Astrocyte (in vitro differentiated cells and primary cell): Measurements from ENCODE around the gene IQGAP1. TPM values are rescaled to one million over a fixed set of nuclear protein-coding genes. Genes with fewer than 3 reads are reported as not detected.

Source experiments
- DNase-seq: peaks from one replicate; pipeline ENCODE4 v3.0.0-alpha.2; 2010; ENCODE audit warnings: low read depth
- FAIRE-seq: peaks from 2 replicates; lab custom pipeline; 2011; peaks lifted over from hg19 to GRCh38; lab: Jason Lieb, UNC
- H2AFZ ChIP-seq: 2 replicates; pipeline ENCODE4 v1.6.0; 2012; ENCODE audit warnings: low read depth, low read length, inconsistent platforms
- H3K27ac ChIP-seq: 2 replicates; pipeline ENCODE4 v1.5.1; 2011; ENCODE audit warnings: low read depth, low read length, inconsistent platforms
- H3K27me3 ChIP-seq: 2 replicates; pipeline ENCODE4 v1.6.0; 2011; ENCODE audit warnings: low read length, inconsistent platforms; ENCODE audit not compliant: insufficient read depth
- H3K36me3 ChIP-seq: 2 replicates; pipeline ENCODE4 v1.5.1; 2011; ENCODE audit warnings: low read length, inconsistent platforms; ENCODE audit not compliant: insufficient read depth
- H3K4me1 ChIP-seq: 2 replicates; pipeline ENCODE4 v1.5.1; 2011; ENCODE audit warnings: low read length, inconsistent platforms; ENCODE audit not compliant: insufficient read depth
- H3K4me2 ChIP-seq: 2 replicates; pipeline ENCODE4 v1.6.0; 2012; ENCODE audit warnings: low read length, inconsistent platforms
- H3K4me3 ChIP-seq: 2 replicates; pipeline ENCODE4 v1.5.1; 2011; ENCODE audit warnings: low read depth, mild to moderate bottlenecking, low read length, inconsistent platforms; ENCODE audit not compliant: insufficient read depth
- H3K79me2 ChIP-seq: 2 replicates; pipeline ENCODE4 v1.6.0; 2012; ENCODE audit warnings: mild to moderate bottlenecking, low read length, inconsistent platforms; ENCODE audit not compliant: insufficient read depth
- H3K9ac ChIP-seq: 2 replicates; pipeline ENCODE4 v1.6.0; 2012; ENCODE audit warnings: mild to moderate bottlenecking, low read length, inconsistent platforms
- H3K9me3 ChIP-seq: 2 replicates; pipeline ENCODE4 v1.5.1; 2012; ENCODE audit warnings: low read depth, mild to moderate bottlenecking, low read length, inconsistent platforms; ENCODE audit not compliant: insufficient read depth
- H4K20me1 ChIP-seq: 2 replicates; pipeline ENCODE4 v1.6.0; 2012; ENCODE audit warnings: low read length, inconsistent platforms; ENCODE audit not compliant: insufficient read depth
- H3K27ac Mint-ChIP-seq: one replicate; pipeline ENCODE4 v1.8.0; 2021; ENCODE audit warnings: mild to moderate bottlenecking, mixed read lengths; ENCODE audit not compliant: unreplicated experiment
- H3K27me3 Mint-ChIP-seq: one replicate; pipeline ENCODE4 v1.8.0; 2021; ENCODE audit warnings: low read depth, mixed read lengths; ENCODE audit not compliant: unreplicated experiment
- H3K36me3 Mint-ChIP-seq: one replicate; pipeline ENCODE4 v1.8.0; 2021; ENCODE audit warnings: low read depth, mixed read lengths; ENCODE audit not compliant: unreplicated experiment
- H3K4me1 Mint-ChIP-seq: one replicate; pipeline ENCODE4 v1.8.0; 2021; ENCODE audit warnings: low read depth, mixed read lengths; ENCODE audit not compliant: unreplicated experiment
- H3K4me3 Mint-ChIP-seq: one replicate; pipeline ENCODE4 v1.8.0; 2021; ENCODE audit warnings: mild to moderate bottlenecking, moderate library complexity, mixed read lengths; ENCODE audit not compliant: unreplicated experiment
- H3K9me3 Mint-ChIP-seq: one replicate; pipeline ENCODE4 v1.8.0; 2021; ENCODE audit warnings: mild to moderate bottlenecking, mixed read lengths; ENCODE audit not compliant: unreplicated experiment
- EZH2 ChIP-seq: IDR thresholded peaks from 2 replicates; pipeline ENCODE4 v1.6.1; 2012; ENCODE audit warnings: mild to moderate bottlenecking, low read length, inconsistent platforms; ENCODE audit not compliant: insufficient read depth
- total RNA-seq: library from RNA; stranded (reverse); gene quantifications from 2 replicates; pipeline ENCODE4 v1.2.1, GENCODE V29; 2021
- TF ChIP-seq, protein P1 (sequence below): IDR thresholded peaks from 2 replicates; pipeline ENCODE4 v1.5.1; 2011; ENCODE audit warnings: low read depth, mild to moderate bottlenecking, inconsistent platforms, low read length, moderate library complexity; ENCODE audit not compliant: insufficient read depth

Gene IQGAP1
- total RNA-seq, 1 donor from 2014 or later: 226 TPM

DNA sequence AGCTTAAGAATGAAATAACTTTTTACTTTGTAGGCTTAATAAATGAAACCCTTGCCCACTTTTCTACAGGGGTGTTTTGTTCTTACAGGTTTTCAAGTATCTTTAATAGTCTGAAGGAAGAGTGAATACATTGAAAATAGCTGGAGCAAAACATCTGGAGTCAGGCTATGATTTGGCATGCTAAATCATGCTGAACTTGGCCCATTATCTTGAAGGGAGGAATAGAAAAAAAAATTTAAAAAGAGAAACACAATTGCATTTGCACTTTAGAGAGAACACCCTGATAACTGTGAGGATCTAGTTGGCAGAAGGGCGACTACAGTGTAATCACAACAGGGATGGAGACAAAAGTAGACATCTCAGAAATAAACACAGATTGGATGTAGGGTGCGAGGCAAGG lies 1.8 kb upstream of the IQGAP1 start:
- H2AFZ ChIP-seq: no peak overlapping the region
- no peak for FAIRE-seq

DNA sequence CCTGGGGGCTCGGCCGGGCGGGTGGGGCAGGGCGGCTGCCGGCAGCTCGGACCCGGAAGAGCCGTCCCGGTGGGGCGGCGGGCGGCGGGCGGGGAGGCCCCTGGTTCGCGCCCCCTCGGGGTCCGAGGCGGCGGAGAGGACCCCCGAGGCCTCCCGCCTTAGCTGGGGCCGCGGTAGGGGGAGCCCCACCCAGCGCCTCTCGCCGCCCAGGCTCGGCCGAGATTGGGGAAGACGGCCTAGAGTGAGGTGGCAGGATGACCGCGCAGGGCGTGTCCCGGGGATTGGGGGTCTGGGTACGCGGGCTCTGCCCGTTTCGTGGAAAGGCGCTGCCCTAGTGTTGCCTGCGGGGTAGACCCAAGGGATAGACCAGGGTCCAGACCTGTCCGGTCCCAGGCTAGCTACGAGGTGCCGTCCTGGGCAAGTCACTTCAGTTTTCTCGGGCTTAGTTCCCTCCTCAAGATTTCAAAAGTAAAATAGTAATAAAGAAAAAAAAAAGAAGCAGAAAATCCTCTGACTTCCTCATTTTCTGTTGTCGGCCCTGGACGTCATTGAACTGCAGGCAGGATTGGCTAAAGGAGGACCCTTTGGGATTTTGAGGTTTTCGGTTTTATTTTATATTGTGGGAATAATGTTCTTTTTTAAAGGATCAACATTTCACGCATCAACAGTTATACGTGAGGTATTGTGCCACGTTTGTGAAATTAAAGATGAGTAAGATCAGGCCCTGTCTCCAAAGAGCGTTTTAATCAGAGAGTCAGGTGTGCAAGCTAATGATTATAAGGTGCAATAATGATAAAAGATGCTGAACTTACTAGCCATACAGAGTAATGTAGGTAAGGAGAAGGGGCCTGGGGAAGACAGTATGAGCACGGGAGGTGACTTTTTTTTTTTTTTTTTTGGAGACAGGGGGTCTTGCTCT lies 679 bp downstream of the IQGAP1 start:
- DNase-seq: peak; percentile 48

More for the DNA sequence above, 1.8 kb upstream of the IQGAP1 start:
- no peaks in the 10 kb centered on the region for H3K9me3 Mint-ChIP-seq
- Histone ChIP-seq H3K79me2 (peaks cover 31% of the 10 kb centered on the region), H3K4me2 (no peak overlapping the region), H4K20me1 (peaks cover 21% of the 10 kb centered on the region), H3K4me1 (peaks cover 18% of the 10 kb centered on the region), H3K27me3 (no peaks in the 10 kb centered on the region), H3K9ac (no peak overlapping the region), H3K36me3 (peaks cover 6% of the 10 kb centered on the region), H3K27ac (no peak overlapping the region), H3K9me3 (no peaks in the 10 kb centered on the region), H3K4me3 (no peak overlapping the region)
- peaks cover 7% of the 10 kb centered on the region for H3K36me3 Mint-ChIP-seq
- DNase-seq: no peak
- no peak overlapping the region for H3K27ac Mint-ChIP-seq
- no peak for TF ChIP-seq EZH2
- TF ChIP-seq, protein P1, sequence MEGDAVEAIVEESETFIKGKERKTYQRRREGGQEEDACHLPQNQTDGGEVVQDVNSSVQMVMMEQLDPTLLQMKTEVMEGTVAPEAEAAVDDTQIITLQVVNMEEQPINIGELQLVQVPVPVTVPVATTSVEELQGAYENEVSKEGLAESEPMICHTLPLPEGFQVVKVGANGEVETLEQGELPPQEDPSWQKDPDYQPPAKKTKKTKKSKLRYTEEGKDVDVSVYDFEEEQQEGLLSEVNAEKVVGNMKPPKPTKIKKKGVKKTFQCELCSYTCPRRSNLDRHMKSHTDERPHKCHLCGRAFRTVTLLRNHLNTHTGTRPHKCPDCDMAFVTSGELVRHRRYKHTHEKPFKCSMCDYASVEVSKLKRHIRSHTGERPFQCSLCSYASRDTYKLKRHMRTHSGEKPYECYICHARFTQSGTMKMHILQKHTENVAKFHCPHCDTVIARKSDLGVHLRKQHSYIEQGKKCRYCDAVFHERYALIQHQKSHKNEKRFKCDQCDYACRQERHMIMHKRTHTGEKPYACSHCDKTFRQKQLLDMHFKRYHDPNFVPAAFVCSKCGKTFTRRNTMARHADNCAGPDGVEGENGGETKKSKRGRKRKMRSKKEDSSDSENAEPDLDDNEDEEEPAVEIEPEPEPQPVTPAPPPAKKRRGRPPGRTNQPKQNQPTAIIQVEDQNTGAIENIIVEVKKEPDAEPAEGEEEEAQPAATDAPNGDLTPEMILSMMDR: no peak
- no peaks in the 10 kb centered on the region for H3K27me3 Mint-ChIP-seq
- H3K4me1 Mint-ChIP-seq: peaks cover 14% of the 10 kb centered on the region
- H3K4me3 Mint-ChIP-seq: peak overlapping the region; percentile 70

More for the DNA sequence above, 679 bp downstream of the IQGAP1 start:
- peak overlapping the region; percentile 97 for H3K27ac Mint-ChIP-seq
- peak overlapping the region; percentile 98 for H3K4me3 Mint-ChIP-seq
- H3K27me3 ChIP-seq: no peaks in the 10 kb centered on the region
- H3K4me1 ChIP-seq: peaks cover 21% of the 10 kb centered on the region
- H3K4me1 Mint-ChIP-seq: peaks cover 26% of the 10 kb centered on the region
- H3K4me3 ChIP-seq: peak overlapping the region; percentile 91
- TF ChIP-seq EZH2: no peak
- TF ChIP-seq, protein P1: no peak
- no peaks in the 10 kb centered on the region for H3K9me3 ChIP-seq
- H2AFZ ChIP-seq: peak overlapping the region; percentile 29
- no peaks in the 10 kb centered on the region for H3K9me3 Mint-ChIP-seq
- H3K36me3 Mint-ChIP-seq: peaks cover 17% of the 10 kb centered on the region
- peak overlapping the region; percentile 91 for H3K9ac ChIP-seq
- H3K79me2 ChIP-seq: peaks cover 56% of the 10 kb centered on the region
- peaks cover 20% of the 10 kb centered on the region for H3K36me3 ChIP-seq
- FAIRE-seq: no peak
- peak overlapping the region; percentile 88 for H3K27ac ChIP-seq
- no peaks in the 10 kb centered on the region for H3K27me3 Mint-ChIP-seq
- peaks cover 46% of the 10 kb centered on the region for H4K20me1 ChIP-seq
- peak overlapping the region; percentile 96 for H3K4me2 ChIP-seq
